ENCODE results near the gene ADO.

The ADO gene

DNA sequence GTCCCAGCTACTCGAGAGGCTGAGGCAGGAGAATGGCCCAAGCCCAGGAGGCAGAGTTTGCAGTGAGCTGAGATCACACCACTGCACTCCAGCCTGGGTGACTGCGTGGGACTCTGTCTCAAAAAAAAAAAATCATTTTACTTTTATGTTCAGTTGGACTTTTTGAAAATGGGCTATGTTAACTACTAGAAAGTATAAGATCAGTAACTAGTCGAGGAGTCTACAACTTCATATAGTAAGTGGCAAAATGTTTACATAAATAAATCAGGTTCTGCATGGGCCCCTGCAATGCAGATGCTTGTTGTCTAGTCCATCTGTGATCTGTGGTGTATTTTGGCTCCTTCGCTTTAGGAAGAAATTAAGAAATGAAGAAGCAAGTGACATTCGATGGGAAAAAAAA lies 12.3 kb upstream of the ADO start:
- DNase-seq (ENCODE audit: low read depth, low spot score), result no peak

DNA sequence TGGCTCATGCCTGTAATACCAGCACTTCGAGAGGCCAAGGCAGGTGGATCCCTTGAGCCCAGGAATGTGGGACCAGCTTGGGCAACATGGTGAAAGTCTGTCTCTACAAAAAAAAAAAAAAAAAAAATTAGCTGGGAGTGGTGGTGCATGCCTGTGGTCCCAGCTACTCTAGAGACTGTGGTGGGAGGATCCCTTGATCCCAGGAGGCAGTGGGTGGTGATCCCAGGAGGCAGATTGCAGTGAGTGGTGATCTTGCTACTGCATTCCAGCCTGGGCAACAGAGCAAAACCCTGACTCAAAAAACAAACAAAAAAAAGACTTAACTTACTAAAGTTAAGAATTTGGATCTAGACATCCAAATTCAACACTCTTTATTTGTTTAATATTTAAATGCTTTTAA lies 10.2 kb upstream of the ADO start:
- DNase-seq (ENCODE audit: low read depth, low spot score), result no peak

DNA sequence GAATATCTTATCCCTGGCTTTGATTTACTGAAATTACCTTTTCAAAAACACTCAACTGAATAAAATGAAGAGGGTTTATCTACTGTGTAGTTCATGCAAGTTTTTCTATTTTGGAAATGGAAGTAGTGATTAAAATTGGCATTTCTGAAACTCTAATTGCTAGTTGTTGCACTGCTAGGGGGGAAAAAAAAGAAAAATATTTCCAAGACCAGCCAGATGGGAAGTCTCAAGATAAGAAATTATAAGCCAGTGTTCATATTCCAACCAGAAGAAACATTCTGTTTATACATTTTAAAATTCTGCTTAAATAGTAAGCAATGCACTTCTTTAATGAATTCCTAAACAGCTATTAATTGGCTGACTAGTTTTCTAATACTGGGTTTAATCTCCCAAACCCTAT lies 9.4 kb upstream of the ADO start:
- DNase-seq (ENCODE audit: low read depth, low spot score), result no peak

DNA sequence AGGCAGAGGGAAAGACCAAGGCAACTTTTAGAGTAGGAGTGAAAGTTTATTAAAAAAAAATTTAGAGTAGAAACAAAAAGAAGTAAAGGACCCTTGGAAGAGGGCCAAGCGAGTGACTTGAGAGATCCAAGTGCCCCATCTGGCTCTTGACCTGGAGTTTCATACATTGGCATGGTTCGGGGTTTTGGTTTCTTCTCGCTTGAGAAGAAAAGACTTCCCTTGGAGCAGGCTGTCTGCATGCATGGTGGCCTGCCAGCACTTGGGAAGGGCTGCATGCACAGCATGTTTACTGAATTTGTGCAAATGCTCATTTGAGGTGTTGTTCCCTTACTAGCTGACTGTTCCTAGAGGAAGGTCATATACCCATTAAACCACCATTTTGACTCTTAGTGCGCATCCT lies 8.8 kb upstream of the ADO start:
- no peak for DNase-seq (ENCODE audit: low read depth, low spot score)

DNA sequence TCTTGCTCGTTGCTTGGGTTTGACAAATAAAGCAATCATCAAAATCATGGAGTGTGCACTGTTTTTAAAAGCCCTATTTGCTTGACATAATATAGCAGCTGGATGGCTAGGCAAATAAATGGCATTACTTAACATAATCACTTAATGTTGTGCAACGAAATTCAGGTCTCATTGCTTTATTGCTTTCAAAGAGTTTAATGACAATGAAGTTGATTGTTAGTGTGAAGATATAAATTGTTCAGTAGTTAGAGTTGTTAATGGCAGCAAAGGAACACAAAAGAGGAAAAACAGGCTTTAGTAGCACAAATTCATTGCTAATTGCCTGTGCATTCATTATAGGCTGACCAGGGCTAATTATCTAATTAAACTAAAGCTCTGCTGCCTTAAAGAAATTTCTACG lies 7.6 kb upstream of the ADO start:
- DNase-seq (ENCODE audit: low read depth, low spot score), result no peak

DNA sequence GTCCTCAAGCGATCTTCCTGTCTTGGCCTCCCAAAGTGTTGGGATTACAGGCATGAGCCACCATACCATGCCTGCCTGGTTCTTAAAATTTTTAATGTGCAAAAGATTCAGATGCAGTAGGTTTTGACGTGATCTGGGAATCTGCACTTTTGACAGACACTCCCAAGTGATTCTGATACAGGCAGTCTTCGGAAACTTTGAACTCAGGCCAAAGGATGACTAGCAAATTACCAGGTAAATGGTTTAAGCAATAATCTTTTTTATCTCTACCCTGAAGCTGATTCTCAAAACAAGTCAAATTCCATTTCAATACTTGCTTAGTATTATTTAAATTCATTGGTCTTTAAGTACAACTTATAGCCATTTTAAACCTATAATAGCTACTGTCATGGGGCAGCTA lies 2.6 kb upstream of the ADO start:
- no peak for DNase-seq (ENCODE audit: low read depth, low spot score)

DNA sequence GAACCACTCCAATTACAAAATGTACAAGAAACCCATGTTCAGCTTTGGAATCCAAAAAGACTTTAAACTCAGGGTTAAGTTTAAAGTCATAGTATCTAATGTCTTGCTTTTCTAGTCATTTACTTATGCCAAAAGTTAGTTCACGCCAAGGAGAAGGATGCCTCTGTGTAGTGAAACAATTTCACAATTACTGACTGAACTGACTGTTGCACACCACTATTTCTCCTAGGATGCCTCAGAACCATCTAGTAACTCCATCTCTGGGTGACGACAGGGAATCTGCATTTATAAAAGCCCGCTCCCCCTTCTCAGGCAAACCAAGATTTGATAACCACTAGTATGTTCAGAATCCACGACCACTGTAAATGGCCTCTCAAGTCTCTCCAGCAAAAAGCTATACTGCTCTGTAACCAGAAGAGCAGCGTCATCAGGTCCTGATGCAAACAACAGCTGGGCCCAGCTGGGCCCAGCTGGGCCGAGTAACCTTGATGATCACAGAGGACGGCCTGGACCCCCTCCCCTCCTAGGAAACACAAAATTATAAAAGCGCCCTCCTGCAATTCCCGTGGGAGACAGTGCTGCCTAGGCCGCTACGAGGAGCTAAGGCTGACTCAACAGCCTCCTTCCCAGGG lies 680 bp upstream of the ADO start:
- no peak for DNase-seq (ENCODE audit: low read depth, low spot score)

DNA sequence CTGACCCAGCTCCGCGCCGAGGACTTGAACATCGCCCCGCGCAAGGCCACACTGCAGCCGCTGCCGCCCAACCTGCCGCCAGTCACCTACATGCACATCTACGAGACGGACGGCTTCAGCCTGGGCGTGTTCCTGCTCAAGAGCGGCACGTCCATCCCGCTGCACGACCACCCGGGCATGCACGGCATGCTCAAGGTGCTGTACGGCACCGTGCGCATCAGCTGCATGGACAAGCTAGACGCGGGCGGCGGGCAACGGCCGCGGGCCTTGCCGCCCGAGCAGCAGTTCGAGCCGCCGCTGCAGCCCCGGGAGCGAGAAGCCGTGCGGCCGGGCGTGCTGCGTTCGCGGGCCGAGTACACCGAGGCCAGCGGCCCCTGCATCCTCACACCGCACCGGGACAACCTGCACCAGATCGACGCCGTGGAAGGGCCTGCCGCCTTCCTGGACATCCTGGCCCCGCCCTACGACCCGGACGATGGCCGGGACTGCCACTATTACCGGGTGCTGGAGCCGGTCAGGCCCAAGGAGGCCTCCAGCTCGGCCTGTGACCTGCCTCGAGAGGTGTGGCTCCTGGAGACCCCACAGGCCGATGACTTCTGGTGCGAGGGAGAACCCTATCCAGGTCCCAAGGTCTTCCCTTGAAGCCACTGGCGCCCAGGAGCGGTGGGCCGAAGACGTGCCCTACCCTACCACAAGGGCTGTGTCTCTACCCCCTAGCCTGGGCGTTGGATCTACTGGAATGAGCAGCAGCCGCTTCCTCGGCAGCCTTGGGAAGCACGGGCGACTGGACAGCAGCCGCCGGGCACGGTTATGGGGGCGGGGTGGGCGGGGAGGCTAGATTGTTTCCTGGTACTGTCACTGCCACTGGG lies 945 bp downstream of the ADO start:
- peak; percentile 73 for DNase-seq (ENCODE audit: low read depth, low spot score)

DNA sequence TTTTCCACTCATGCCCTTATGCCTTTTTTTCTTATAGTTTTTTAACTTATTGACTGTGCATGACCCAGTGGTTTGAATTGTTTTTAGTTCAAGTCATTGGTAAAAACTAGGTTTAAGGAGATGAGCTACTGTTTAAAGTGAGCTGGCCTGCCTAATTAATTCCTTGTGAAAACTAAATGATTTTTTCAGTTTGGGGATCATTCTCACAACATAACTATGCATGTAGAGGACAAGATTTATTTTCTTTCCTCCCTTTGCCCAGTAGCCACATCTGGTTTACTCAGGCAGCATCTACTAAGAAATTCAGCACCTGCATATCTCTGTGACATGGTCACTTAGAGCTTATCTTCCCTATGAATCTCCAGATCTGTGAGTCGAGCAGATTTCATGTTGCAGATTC lies 1.7 kb downstream of the ADO start:
- DNase-seq (ENCODE audit: low read depth, low spot score), result no peak

DNA sequence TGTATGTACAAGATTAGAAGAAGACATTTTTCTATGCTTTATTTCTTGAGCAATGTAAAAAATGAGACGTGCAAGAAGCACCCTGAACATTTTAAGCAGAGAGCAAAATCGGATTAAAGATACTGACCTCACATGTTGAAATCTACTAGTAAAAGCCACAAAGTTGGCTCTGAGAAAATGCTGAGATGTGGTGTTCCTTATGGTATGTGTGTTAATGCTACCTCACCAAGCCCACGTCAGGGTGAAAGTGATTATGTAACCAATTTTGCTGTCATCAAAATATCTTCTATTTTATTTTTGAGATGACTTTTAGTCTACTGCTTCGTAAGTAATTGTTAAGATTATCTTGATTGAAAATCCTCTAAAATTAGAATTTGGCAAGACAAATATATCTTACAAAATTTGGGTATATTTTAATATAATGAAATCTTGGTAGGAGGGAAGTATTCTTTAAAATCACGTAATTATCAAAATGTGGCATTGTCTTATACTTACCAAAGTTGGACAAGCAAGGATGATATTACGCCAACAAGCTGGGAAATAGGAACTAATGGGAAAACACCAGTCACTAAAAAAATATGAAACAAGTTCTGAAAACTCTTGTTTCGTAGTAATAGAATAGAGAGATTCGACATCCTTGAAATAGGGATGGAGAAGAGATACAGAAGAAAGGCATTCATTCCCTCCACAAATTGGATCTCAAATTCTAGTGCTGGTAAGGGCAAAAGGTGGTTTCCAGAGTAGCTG lies 5.8 kb downstream of the ADO start:
- no peak for DNase-seq (ENCODE audit: low read depth, low spot score)

DNA sequence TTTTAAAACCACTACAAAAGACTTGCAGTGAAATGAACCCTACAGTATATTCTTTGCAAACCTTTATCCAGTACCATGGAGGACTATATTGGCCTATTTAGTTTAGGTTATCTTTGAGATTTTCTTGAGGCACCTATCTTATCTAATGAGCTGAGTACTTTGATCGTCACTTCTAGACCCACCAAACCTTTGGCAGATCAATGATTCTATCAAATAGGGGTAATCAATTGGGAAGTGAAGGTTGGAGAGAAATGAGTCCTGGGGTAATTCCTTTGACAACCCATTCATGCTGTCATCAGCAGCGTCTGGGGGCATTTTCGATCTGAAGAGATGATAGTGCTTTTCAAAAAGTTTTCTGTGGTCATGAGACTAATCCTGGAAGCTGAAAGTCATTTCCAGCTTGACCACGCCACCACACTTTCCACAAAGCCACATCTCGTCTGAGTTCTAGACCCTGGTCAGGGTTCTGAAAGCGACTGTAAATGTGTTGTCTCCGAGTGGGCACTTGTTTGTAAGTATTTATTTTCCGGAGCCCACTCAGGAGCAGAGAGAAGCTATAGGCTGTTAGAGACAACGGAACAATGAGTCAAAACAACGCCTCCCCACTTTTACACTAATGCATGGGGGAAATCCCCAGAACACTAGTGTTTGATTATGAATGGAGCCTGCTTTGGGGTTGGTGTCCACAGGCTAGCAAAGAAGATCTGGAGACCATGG lies 6.8 kb downstream of the ADO start:
- no peak for DNase-seq (ENCODE audit: low read depth, low spot score)

DNA sequence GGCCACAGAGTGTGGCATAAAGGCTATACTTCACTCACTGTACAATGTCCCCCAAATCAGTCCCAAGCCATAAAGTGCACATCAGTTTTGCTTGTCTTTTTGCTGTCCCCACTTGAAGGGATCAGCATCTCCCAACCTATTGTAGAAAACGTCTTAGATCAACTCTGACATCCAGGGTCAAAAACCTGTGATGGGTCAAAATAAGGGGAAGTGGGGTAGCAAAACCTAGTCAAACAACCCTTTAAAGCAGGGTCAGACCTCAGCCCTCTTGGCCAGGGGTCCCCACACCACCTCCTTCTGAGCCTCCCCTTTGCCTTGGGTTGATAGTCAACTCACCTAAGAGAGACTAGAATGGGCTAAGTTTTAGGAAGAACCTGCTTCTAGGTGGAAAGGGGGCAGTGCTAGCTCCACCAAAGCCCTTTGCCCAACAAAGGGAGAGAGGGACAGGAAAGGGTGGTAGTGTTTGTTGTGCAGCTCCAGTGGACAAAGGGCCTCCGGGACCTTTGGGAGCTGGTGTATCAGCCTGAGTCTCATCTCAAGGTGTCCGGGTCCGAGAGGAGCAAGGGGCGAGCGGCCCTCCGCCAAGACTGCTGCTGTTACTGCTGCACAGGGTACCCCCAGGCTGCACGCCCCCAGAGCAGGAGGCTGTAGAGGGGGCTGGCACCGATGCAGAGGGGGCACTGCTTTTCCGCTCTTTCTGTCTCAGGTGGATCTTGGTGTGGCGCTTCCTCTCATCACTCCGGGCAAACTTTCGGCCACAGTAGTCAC lies 8.3 kb downstream of the ADO start:
- DNase-seq (ENCODE audit: low read depth, low spot score), result no peak

DNA sequence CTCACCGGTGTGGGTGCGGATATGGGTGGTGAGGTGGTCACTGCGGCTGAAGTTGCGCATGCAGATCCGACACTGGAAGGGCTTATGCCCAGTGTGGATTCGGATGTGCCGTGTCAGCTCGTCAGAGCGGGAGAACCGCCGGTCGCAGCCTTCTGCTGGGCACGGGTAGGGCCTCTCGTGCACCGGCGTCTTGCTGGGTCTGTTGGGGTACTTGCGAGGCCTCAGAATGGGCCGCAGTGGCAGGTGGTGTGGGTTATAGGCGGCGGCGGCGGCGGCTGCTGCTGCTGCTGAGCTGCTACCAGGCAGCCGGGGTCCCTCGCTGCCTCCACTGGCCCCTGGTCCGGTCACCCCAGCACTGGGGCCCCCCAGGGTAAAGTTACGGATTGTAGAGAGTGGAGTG lies 8.9 kb downstream of the ADO start:
- no peak for DNase-seq (ENCODE audit: low read depth, low spot score)

DNA sequence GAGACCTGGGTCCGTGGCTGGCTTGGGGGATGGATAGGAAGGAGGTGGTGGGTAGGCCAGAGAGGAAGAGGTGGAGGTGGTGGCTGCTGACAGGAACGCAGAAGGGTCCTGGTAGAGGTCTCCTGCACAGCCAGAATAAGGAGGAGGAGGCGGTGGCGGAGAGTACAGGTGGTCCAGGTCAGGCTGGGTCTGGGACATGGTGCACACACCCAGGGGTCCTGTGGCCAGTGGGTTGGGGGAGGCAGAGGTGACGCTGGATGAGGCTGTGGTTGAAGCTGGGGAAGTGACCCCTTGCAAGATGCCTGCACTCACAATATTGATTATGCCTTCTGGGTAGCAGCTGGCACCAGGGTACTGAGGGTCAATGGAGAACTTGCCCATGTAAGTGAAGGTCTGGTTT lies 9.5 kb downstream of the ADO start:
- no peak for DNase-seq (ENCODE audit: low read depth, low spot score)

DNA sequence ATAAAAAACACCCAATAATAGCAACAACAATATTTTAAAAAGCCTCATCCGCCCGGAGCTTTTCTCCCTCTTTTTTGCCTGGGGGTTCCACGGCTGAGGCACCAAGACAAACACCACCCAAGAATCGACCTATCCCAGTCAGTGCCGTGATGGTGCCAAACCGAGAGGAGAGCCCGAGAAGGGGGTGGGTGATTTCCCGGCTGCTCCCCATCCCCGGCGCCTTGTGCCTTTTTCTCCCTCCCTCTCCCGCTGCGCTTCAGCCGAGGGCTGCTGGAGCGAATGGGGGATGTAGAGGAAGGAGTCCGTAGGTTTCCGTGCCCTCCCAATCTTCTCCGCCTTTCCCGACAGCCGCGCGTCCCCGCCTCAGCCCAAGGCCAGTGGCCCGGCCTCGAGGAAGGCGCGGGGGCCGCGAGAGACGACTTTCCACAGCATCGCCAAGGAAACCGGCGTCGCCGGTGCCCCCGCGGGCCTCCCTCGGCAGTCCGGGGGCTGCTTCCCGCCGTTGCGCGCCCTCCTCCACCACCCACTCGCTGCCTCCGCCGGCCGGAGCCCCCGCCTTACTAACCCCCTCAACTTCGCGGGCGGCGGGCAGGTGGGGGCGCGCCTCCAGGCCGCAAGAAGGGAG lies 10.3 kb downstream of the ADO start:
- peak; percentile 49 for DNase-seq (ENCODE audit: low read depth, low spot score)

DNA sequence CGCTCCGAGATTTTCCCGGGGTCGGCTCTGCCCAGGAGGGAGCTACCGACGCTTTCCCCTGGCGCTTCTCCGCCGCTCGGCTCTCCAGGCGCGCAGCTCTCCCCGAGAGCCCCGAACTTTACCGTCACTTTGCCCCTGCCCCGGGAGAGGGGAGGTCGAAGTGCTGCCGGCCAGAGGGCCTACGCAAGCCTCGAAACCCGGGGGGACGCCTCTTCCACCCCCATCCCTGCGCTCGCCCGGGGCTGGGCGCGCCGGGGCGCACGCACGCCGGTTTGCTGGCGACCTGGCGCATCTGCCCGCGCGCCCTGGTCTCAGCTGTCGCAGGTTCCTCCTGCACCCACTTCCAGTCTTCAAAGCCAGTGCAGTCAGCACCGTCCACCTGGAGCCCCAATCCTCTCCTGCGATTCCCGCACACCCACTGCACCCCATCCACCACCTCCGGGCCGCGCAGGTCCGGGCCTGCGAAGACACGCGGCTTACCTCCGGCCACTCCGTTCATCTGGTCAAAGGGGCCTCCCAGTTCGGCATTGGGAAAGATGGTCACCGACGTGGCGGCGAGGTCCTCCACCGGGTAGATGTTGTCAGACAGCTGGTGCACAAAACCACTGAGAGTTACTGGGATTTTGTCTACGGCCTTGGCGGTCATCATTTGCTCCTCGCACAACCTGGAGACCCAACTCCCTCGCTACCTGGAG lies 11.0 kb downstream of the ADO start:
- DNase-seq (ENCODE audit: low read depth, low spot score), result peak; percentile 55

DNA sequence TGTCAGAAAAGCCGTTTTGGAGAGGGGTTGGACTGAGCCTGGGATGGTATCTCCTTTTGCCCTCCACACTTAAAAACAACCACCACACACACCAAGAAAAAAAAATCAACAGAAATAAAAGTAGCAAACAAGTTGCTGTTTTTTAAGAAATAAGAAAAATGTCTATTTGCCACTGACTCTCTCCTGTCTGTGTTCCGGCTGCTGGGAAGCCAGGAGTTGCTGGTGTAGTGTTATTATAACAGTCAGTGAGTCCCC lies 11.5 kb downstream of the ADO start:
- no peak for DNase-seq (ENCODE audit: low read depth, low spot score)

DNA sequence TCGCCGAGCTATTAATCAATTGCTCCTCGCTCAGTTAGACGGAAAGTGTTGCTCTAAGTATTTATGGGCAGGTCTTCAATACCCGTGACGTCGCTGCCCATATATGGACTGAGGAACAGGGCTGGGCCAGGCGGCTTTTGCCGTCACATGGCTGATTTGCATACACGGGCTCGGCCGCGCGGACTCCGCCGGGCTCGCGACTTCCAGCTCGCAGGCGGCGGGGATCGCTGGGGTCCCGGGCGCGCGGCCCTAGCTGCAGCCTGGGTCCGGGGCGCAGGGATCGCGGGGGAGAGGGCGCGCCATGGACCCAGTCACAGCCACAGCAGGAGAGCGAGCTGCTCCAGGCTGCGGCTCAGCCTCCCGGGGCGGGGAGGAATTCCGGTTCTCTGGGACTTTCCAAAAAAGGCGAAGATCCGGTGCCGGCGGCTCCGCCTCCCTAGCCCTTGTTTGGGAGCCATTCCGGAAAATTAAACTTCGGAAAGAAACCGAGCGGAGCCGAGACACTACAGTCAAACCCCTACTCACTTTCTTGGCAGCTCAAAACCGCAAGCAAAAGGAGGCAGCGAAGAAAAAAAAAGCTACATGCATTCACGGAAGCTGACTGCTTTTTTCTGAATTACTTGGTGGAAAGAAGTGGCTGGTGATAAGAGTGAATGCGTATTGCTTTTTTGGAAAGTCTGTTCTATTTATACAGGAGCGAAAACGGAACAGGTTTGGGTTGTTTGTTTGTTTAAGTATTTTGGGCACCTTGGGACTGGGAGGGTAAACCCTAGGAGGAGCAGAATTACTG lies 12.0 kb downstream of the ADO start, which contains the start of gene EGR2:
Gene EGR2 (minus strand): TSS at position 36 of the 790 bp plus-strand sequence. CDS start 337 bp downstream, outside the sequence.
- peak; percentile 97 for DNase-seq (ENCODE audit: low read depth, low spot score)

DNA sequence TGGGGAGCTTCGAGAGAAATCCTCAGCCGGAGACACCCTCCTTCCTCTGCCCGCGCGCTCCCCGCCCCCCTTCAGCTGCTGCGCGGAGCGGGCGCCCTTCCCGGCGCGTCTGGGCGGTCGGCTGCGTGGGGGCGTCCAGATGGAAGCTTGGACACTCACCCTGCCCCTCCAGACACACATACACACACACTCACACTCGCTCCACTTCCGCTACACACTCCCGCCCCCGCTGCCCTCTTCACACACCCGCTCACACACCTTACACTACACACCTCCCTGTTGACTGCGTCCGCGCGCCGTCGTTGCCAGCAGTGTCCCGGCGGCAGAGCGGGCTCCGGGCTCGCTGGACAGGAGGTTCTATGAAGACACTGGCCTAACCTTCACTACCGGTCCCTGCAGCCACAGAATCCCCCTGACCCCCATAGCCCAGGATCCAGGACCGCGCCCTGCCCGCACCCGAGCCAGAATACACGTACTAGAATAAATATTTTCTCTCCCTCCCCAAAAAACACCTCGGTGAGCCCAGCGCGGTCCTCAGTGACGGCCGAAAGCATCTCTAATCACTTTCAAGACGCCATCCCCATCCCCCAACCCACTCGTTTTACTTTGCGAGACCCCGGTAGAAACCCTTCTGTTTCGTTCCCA lies 12.7 kb downstream of the ADO start:
- DNase-seq (ENCODE audit: low read depth, low spot score), result peak; percentile 70

Data from astrocyte of the hippocampus (primary cell).